SU-DHL-6 (cell line): Measurements from ENCODE around the gene CATSPER3.

Experiments
- EZH2phosphoT487 ChIP-seq: fragments of 200-600 bp; sonication (generic), shearing (Covaris generic); conservative IDR thresholded peaks from 2 replicates; pipeline ENCODE4 v1.6.1; 2018; ENCODE audit warnings: mild to moderate bottlenecking, antibody characterized with exemption, low read length, moderate library complexity, mixed read lengths
- TF ChIP-seq, protein P1 (sequence below): fragments of 200-600 bp; sonication (generic); IDR thresholded peaks from one replicate; pipeline ENCODE4 v1.5.1; 2017; ENCODE audit warnings: antibody characterized with exemption, mild to moderate bottlenecking, low read length, moderate library complexity; ENCODE audit not compliant: insufficient read depth, poor library complexity, severe bottlenecking

DNA sequence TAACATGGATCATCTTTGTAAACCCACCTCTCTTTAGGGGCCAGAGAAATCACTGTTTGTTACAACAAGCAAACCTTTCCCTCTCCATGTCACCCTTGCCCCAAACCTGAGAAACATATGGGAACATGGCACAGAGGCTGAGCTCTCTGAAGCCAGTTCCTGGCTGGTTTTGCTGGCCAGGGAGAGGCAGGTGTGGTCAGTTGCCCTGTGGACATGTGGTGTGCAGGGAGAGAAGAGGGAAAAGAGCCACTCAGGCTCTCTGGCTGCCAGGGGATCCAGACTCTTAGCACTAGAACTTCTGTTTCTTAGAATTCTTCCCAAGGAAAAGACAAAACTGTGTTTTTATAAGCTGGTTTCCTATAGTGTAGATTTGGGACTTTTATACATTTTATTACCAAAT lies 4.6 kb upstream of the CATSPER3 start:
- TF ChIP-seq, protein P1, sequence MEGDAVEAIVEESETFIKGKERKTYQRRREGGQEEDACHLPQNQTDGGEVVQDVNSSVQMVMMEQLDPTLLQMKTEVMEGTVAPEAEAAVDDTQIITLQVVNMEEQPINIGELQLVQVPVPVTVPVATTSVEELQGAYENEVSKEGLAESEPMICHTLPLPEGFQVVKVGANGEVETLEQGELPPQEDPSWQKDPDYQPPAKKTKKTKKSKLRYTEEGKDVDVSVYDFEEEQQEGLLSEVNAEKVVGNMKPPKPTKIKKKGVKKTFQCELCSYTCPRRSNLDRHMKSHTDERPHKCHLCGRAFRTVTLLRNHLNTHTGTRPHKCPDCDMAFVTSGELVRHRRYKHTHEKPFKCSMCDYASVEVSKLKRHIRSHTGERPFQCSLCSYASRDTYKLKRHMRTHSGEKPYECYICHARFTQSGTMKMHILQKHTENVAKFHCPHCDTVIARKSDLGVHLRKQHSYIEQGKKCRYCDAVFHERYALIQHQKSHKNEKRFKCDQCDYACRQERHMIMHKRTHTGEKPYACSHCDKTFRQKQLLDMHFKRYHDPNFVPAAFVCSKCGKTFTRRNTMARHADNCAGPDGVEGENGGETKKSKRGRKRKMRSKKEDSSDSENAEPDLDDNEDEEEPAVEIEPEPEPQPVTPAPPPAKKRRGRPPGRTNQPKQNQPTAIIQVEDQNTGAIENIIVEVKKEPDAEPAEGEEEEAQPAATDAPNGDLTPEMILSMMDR = no peak
- TF ChIP-seq EZH2phosphoT487 = no peak
